ENCODE measurements around the gene FBXW7.

GRCh38 chr4:152581536-152582160, 45.8 kb upstream of the FBXW7 start:
- TF ChIP-seq CTCF (IDR thresholded peaks at IDR 0.05) (no peak), POLR2A (IDR thresholded peaks at IDR 0.05) (no peak)

Data from body of pancreas (tissue), 4 donors.